Subcutaneous abdominal adipose tissue (tissue), 5 donors: Measurements from ENCODE around the gene EFHD1.
"Not testable (repeated sequence)": the region's sequence is repeated elsewhere in the genome, so short reads cannot be mapped to it uniquely, and the experiment has no call there.

Experiments
- H3K27ac ChIP-seq: one replicate; pipeline ENCODE4 v1.7.0; 2013; ENCODE audit warnings: low read depth, mild to moderate bottlenecking, inconsistent platforms, low read length, moderate library complexity
- H3K27me3 ChIP-seq, 5 donors: one replicate each; pipeline ENCODE4 v1.7.0; 2013; ENCODE audit warnings: low read length in 5 of 5, inconsistent platforms in 1 of 5; ENCODE audit not compliant: control insufficient read depth in 5 of 5, insufficient read depth in 4 of 5
- H3K36me3 ChIP-seq, 5 donors: one replicate each; pipeline ENCODE4 v1.7.0; 2013; ENCODE audit warnings: low read length in 5 of 5; ENCODE audit not compliant: control insufficient read depth in 5 of 5, insufficient read depth in 5 of 5
- H3K4me1 ChIP-seq, 5 donors: one replicate each; pipeline ENCODE4 v1.7.0; 2013; ENCODE audit warnings: low read length in 5 of 5, mild to moderate bottlenecking in 3 of 5, moderate library complexity in 1 of 5; ENCODE audit not compliant: control insufficient read depth in 5 of 5, insufficient read depth in 5 of 5
- H3K4me3 ChIP-seq, 5 donors: one replicate each; pipeline ENCODE4 v1.7.0; 2013; ENCODE audit warnings: low read length in 5 of 5, low read depth in 1 of 5
- H3K9ac ChIP-seq, 5 donors: one replicate each; pipeline ENCODE4 v1.7.0; 2013; ENCODE audit warnings: low read length in 5 of 5, mild to moderate bottlenecking in 4 of 5, moderate library complexity in 3 of 5
- H3K9me3 ChIP-seq, 5 donors: one replicate each; pipeline ENCODE4 v1.7.0; 2013; ENCODE audit warnings: low read length in 5 of 5; ENCODE audit not compliant: control insufficient read depth in 5 of 5
- donor health status: healthy.
- donor health status: healthy.
- donor health status: healthy.
- donor health status: healthy.
- donor health status: healthy.

Gene EFHD1

DNA sequence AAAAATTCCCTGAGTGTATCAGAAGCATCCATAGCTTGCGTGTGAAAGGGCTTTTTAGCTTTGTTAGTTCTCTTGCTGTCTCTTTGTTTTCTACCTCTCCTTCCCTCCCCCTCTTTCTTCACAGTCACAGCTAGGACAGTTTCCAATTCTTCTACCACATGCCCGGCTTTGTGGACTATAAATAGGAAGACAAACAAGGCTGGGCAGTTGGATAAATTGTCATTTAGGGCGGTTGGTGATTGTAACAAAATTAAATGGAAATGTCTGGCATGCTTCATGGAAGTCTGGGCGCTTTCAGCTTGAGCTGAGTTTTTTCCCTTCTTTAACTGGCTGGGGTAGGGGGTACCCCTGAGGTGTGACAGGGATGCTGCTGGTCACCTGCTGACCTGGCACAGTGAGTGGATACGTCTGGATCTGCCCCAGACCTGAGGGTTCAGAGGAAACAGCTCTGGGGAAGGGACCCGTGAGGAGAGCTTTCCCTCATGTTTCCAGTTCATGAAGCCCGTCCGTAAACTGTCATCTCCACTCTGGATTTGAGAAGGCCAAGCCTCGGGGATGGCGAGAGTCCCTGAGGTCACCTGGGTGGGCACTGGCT is 34.7 kb downstream of the EFHD1 start:
- H3K4me1 ChIP-seq: peaks cover 0 to 19% (median 10%) of the 10 kb centered on the region in 5 donors

DNA sequence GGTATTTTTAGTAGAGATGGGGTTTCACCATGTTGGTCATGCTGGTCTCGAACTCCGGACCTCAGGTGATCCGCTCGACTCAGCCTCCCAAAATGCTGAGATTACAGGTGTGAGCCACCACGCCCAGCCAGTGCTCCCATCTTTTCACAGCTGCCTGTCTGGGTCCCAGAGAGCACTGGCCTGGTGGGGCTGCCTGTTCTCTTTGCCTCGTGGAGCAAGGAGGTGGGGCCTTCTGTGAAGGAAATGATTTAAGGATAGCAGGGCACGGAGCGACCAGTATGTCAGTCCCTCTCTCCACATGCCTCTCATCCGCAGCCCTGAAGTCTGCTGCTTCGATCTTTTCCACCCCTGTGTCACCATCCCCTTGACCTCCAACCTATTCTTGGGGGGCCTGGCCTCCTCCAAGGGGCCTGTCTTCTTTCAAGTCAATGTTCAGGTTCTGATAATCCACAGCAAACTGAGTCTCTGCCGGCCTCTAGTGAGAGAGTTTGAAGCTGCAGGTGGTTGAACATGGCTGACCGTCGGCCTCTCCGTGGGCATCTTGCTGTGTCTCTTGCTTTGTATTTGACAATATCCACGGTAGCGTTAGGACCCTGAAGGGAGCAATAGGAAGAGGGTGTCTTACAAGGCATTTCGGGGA is 35.5 kb downstream of the EFHD1 start:
- H3K36me3 ChIP-seq: peaks cover 0 to 12% (median 3%) of the 10 kb centered on the region in 5 donors
- no peak overlapping the region for H3K27ac ChIP-seq
- no peaks in the 10 kb centered on the region for H3K9me3 ChIP-seq
- no peak overlapping the region for H3K9ac ChIP-seq
- peak overlapping the region in 2 of 5 donors; percentile 0 to 36 for H3K4me3 ChIP-seq
- H3K4me1 ChIP-seq: peaks cover 0 to 19% (median 10%) of the 10 kb centered on the region in 5 donors
- H3K27me3 ChIP-seq: peaks cover 0 to 3% (median 0%) of the 10 kb centered on the region in 5 donors

More for the DNA sequence above, 34.7 kb downstream of the EFHD1 start:
- no peaks in the 10 kb centered on the region for H3K9me3 ChIP-seq
- H3K4me3 ChIP-seq: no peak overlapping the region
- H3K36me3 ChIP-seq: peaks cover 0 to 9% (median 4%) of the 10 kb centered on the region in 5 donors
- no peak overlapping the region for H3K9ac ChIP-seq
- peaks cover 0 to 3% (median 0%) of the 10 kb centered on the region in 5 donors for H3K27me3 ChIP-seq
- H3K27ac ChIP-seq: no peak overlapping the region

GRCh38 chr2:232672588-232672987 is 39.2 kb downstream of the EFHD1 start:
- peaks cover 0 to 12% (median 5%) of the 10 kb centered on the region in 5 donors for H3K36me3 ChIP-seq
- H3K27me3 ChIP-seq: peaks cover 0 to 3% (median 0%) of the 10 kb centered on the region in 5 donors
- H3K9me3 ChIP-seq: no peaks in the 10 kb centered on the region
- H3K4me1 ChIP-seq: peaks cover 0 to 5% (median 2%) of the 10 kb centered on the region in 5 donors
- no peak overlapping the region for H3K9ac ChIP-seq
- H3K4me3 ChIP-seq: no peak overlapping the region
- H3K27ac ChIP-seq: no peak overlapping the region

DNA sequence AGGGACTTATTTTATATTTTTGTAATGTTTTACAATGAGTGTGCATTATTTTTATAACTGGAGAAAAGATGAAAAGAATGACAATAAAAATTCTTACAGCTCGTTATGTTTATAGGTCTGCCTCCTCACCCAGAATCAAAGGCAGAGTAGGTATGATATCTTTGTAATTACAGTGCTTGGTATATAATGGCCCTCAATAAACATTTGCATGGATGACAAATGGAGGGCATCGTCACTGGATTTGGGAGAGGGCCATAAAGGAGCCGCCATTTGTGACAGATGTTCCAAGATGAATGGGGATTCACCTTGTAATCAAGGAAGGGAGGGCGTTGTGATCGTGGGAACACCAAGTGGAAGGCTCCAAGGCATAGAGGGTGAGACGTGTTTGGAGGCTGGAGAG is 41.1 kb downstream of the EFHD1 start:
- Histone ChIP-seq H3K36me3 (peaks cover 0 to 12% (median 5%) of the 10 kb centered on the region in 5 donors), H3K4me1 (no peaks in the 10 kb centered on the region), H3K9ac (no peak overlapping the region), H3K27me3 (peaks cover 0 to 3% (median 0%) of the 10 kb centered on the region in 5 donors), H3K4me3 (no peak overlapping the region), H3K9me3 (no peaks in the 10 kb centered on the region), H3K27ac (no peak overlapping the region)

DNA sequence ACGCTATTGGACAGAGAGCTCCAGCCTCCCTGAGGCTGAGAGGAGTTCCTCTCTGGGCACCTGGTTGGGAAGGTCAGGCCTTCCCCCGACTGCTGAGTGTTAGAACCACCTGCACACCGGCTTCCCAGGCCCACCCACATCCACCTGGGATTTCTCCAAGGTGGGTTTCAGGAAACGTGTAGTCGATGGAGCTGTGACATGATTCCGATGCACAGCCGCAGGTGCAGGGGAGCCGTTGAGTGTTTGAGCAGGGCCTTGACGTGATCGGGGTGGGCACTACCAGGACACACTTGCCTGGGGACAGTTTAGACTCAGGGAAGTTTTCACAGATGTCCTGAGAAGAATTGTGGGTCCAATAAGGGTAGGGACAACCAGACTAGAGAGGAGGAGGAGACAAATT is 42.0 kb downstream of the EFHD1 start:
- no peak overlapping the region for H3K27ac ChIP-seq
- no peaks in the 10 kb centered on the region for H3K9me3 ChIP-seq
- H3K27me3 ChIP-seq: peaks cover 0 to 3% (median 0%) of the 10 kb centered on the region in 5 donors
- H3K9ac ChIP-seq: no peak overlapping the region
- no peaks in the 10 kb centered on the region for H3K4me1 ChIP-seq
- H3K4me3 ChIP-seq: no peak overlapping the region
- H3K36me3 ChIP-seq: peaks cover 0 to 12% (median 5%) of the 10 kb centered on the region in 5 donors

DNA sequence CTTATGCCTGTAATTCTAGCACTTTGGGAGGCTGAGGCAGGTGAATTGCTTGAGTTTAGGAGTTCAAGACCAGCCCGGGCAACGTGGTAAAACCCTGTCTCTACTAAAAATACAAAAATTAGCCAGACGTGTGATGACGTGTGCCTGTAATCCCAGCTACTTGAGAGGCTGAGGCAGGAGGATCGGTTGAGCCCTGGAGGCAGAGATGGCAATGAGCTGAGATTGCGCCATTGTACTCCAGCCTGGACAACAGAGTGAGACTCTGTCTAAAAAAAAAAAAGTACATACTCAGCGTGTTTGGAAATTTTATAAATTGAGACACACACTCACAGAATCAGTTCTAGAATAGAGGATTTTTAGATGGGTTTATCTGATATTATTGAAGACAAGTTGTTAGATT is 46.6 kb downstream of the EFHD1 start:
- Histone ChIP-seq H3K9ac (no peak overlapping the region), H3K4me3 (no peak overlapping the region), H3K9me3 (no peaks in the 10 kb centered on the region), H3K27me3 (peaks cover 0 to 6% (median 0%) of the 10 kb centered on the region in 5 donors), H3K4me1 (no peaks in the 10 kb centered on the region), H3K36me3 (peaks cover 0 to 6% (median 2%) of the 10 kb centered on the region in 5 donors), H3K27ac (no peak overlapping the region)

DNA sequence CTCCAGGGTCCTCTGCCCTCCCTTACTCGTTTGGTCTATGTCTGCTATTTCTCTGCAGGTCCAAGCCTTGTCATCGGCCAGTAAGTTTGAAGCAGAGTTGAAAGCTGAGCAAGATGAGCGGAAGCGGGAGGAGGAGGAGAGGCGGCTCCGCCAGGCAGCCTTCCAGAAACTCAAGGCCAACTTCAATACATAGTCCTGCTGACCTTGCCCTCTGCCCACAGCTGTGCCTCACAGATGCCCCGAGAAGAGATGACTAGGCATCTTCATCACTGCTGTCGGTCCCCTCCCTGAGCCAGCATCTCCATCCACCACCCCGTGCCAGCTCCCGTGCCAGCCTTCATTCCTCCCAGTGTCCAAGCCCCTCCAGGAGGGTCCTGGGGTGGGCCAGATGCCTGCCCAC is 48.1 kb downstream of the EFHD1 start:
- Histone ChIP-seq H3K9ac (no peak overlapping the region), H3K4me3 (no peak overlapping the region), H3K27me3 (peaks cover 0 to 6% (median 0%) of the 10 kb centered on the region in 5 donors), H3K36me3 (peaks cover 0 to 6% (median 0%) of the 10 kb centered on the region in 5 donors), H3K27ac (no peak overlapping the region), H3K9me3 (no peaks in the 10 kb centered on the region), H3K4me1 (no peaks in the 10 kb centered on the region)

- no peak overlapping the region for H3K4me3 ChIP-seq
- peaks cover 0 to 6% (median 0%) of the 10 kb centered on the region in 5 donors for H3K27me3 ChIP-seq
- H3K9ac ChIP-seq: no peak overlapping the region
- no peaks in the 10 kb centered on the region for H3K4me1 ChIP-seq
- no peaks in the 10 kb centered on the region for H3K9me3 ChIP-seq
- H3K36me3 ChIP-seq: peaks cover 0 to 6% (median 0%) of the 10 kb centered on the region in 5 donors
- H3K27ac ChIP-seq: no peak overlapping the region
These were observed 50.0 kb downstream of the EFHD1 start for GRCh38 chr2:232683368-232683767.

DNA sequence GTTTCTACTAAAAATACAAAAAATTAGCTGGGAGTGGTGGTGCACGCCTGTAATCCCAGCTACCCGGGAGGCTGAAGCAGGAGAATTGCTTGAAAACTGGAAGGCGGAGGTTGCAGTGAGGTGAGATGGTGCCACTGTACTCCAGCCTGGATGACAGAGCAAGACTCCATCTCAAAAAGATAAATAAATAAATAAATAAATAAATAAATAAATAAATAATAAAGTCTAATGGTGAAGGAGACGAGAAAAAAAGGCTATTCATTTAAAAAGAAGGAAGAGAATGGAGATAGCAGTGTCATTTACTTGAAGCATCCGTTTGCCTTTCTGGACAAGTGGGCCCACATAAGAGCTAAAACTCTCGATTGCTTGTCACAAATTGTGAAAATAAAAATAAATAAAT is 52.0 kb downstream of the EFHD1 start:
- not testable (repeated sequence) for H3K36me3 ChIP-seq, H3K4me1 ChIP-seq, H3K27ac ChIP-seq, H3K4me3 ChIP-seq, H3K9ac ChIP-seq, H3K27me3 ChIP-seq, H3K9me3 ChIP-seq

- H3K27ac ChIP-seq: no peak overlapping the region
- H3K9ac ChIP-seq: no peak overlapping the region
- no peak overlapping the region for H3K4me3 ChIP-seq
- no peaks in the 10 kb centered on the region for H3K27me3 ChIP-seq
- H3K36me3 ChIP-seq: no peaks in the 10 kb centered on the region
- H3K9me3 ChIP-seq: no peaks in the 10 kb centered on the region
- H3K4me1 ChIP-seq: peaks cover 0 to 4% (median 0%) of the 10 kb centered on the region in 5 donors
These were observed 54.2 kb downstream of the EFHD1 start for GRCh38 chr2:232687382-232688160.
